K562 (cell line): ENCODE data around the gene MAPK4. TPM values are rescaled to one million over a fixed set of nuclear protein-coding genes. Genes with fewer than 3 reads are reported as not detected.
A peak's percentile ranks its signal among the peaks of the same experiment; 100 is the strongest.

ENCODE experiments used
- ATAC-seq: fragments of 200-7000 bp; cut with Tn5 transposase; 3 replicates; pipeline ENCODE4 v1.9.1; 2020; ENCODE audit warnings: moderate library complexity
- Bru-seq: library from RNA; stranded (reverse); fragments of 400-500 nt; gene quantifications from one replicate; lab custom pipeline; 2021; lab: Mats Ljungman, UMichigan
- BruChase-seq, 2 experiments: library from RNA; stranded (reverse); fragments of 400-500 nt; gene quantifications; one replicate each; lab custom pipeline; 2021; lab: Mats Ljungman, UMichigan
- BruUV-seq: library from RNA; stranded (reverse); fragments of 400-500 nt; replicated peaks from 2 replicates; lab custom pipeline; 2021; lab: Mats Ljungman, UMichigan
- CTCF ChIA-PET: fragments of 300-600 bp; formaldehyde crosslinking; extraction: SDS; loops from one replicate; lab custom pipeline; 2021; ENCODE audit warnings: low intra/inter-chr PET ratio; lab: Yijun Ruan, JAX
- POLR2A ChIA-PET: fragments of 300-600, 350-650 bp; sonication (Branson Sonifier 250); formaldehyde crosslinking; extraction: SDS; loops from one replicate; lab custom pipeline; 2021; ENCODE audit warnings: antibody characterized with exemption, inconsistent platforms; lab: Yijun Ruan, JAX
- DNase-seq, 4 experiments: peaks; one replicate each; pipeline versions ENCODE4 v3.0.0 to v3.0.0-alpha.2; 2011 to 2018; ENCODE audit warnings: low spot score in 3 of 4, mixed read lengths in 3 of 4; ENCODE audit errors: extremely low read depth in 1 of 4
- FAIRE-seq: peaks from 2 replicates; lab custom pipeline; 2011; peaks lifted over from hg19 to GRCh38; lab: Jason Lieb, UNC
- H2AFZ ChIP-seq: 2 replicates; pipeline ENCODE4 v1.6.0; 2011; ENCODE audit warnings: low read depth, low read length, control low read depth, inconsistent platforms
- H3K27ac ChIP-seq: fragments of 200-600 bp; 3 replicates; pipeline ENCODE4 v1.8.0; 2011; ENCODE audit warnings: low read depth, mild to moderate bottlenecking, control low read depth, inconsistent platforms, low read length, moderate library complexity, mixed read lengths; ENCODE audit errors: extremely low read depth
- H3K27me3 ChIP-seq, 2 experiments: fragments of 300-600 bp in 1 of 2; 2 replicates in 1 of 2; 3 replicates in 1 of 2; pipeline versions ENCODE4 v1.6.0 to v1.8.0; 2011; ENCODE audit warnings: inconsistent platforms in 2 of 2, low read length in 2 of 2, mild to moderate bottlenecking in 1 of 2, mixed read lengths in 1 of 2, moderate library complexity in 1 of 2; ENCODE audit not compliant: control insufficient read depth in 2 of 2, insufficient read depth in 2 of 2
- H3K36me3 ChIP-seq: fragments of 300-600 bp; 3 replicates; pipeline ENCODE4 v1.8.0; 2011; ENCODE audit warnings: mild to moderate bottlenecking, low read length, inconsistent platforms; ENCODE audit not compliant: control insufficient read depth, insufficient read depth
- H3K4me1 ChIP-seq, 2 experiments: fragments of 200-600 bp in 1 of 2; replicated peaks in 1 of 2; 2 replicates in 1 of 2; 3 replicates in 1 of 2; pipeline versions ENCODE4 v1.5.1 to v1.8.0; 2011; ENCODE audit warnings: inconsistent platforms in 2 of 2, low read length in 2 of 2, mild to moderate bottlenecking in 1 of 2, mixed read lengths in 1 of 2, moderate library complexity in 1 of 2; ENCODE audit not compliant: control insufficient read depth in 2 of 2, insufficient read depth in 2 of 2
- H3K4me2 ChIP-seq: 2 replicates; pipeline ENCODE4 v1.6.1; 2011; ENCODE audit warnings: low read length, control low read depth, inconsistent platforms, mixed read lengths; ENCODE audit not compliant: insufficient read depth
- H3K4me3 ChIP-seq: fragments of 200-600 bp; sonication (generic), shearing (Covaris generic); 2 replicates; pipeline ENCODE4 v1.5.1; 2016; ENCODE audit warnings: control low read depth, inconsistent platforms
- H3K79me2 ChIP-seq: fragments of 200-600 bp; 3 replicates; pipeline ENCODE4 v1.8.0; 2011; ENCODE audit warnings: low read length, inconsistent platforms; ENCODE audit not compliant: control insufficient read depth, insufficient read depth
- H3K9ac ChIP-seq, 2 experiments: 2 replicates each; pipeline versions ENCODE4 v1.6.0 to v1.6.1; 2011; ENCODE audit warnings: low read depth in 2 of 2, low read length in 2 of 2, control low read depth in 1 of 2, inconsistent platforms in 1 of 2, mild to moderate bottlenecking in 1 of 2, mixed read lengths in 1 of 2; ENCODE audit not compliant: insufficient read depth in 1 of 2
- H3K9me1 ChIP-seq: one replicate; pipeline ENCODE4 v1.6.0; 2011; ENCODE audit warnings: inconsistent platforms, mild to moderate bottlenecking, low read length, moderate library complexity; ENCODE audit not compliant: control insufficient read depth, insufficient read depth
- H3K9me3 ChIP-seq: replicated peaks from 2 replicates; pipeline ENCODE4 v1.5.1; 2011; ENCODE audit warnings: low read depth, low read length, inconsistent platforms; ENCODE audit not compliant: control insufficient read depth, insufficient read depth
- H4K20me1 ChIP-seq: replicated peaks from 2 replicates; pipeline ENCODE4 v1.6.1; 2011; ENCODE audit warnings: low read length, inconsistent platforms, mixed read lengths; ENCODE audit not compliant: control insufficient read depth, insufficient read depth
- FOS ChIP-seq: IDR thresholded peaks from 3 replicates; pipeline ENCODE4 v1.6.1; 2011; ENCODE audit not compliant: insufficient read length; ENCODE audit errors: extremely low read depth
- WGBS: fragments of 100-300 bp; shearing (Covaris generic); methylation state at CpG from one replicate; pipeline ENCODE4 v1.1.6; 2016; ENCODE audit warnings: low coverage, mixed read lengths; ENCODE audit not compliant: insufficient coverage; ENCODE audit errors: missing lambda C conversion rate; 5-methylcytosine and 5-hydroxymethylcytosine counted together
- in situ Hi-C: fragments of 300-500 bp; cut with MboI; formaldehyde crosslinking; loops from 4 replicates; pipeline ENCODE4 v1.15.0; 2018; ENCODE audit warnings: inconsistent platforms, mixed read lengths
- intact Hi-C: fragments of 100-400 bp; cut with micrococcal nuclease; formaldehyde crosslinking; loops from 2 replicates; pipeline ENCODE4 v1.14.2; 2022
- long read RNA-seq, 3 experiments: library from polyadenylated mRNA in 2 of 3; library from RNA in 1 of 3; unstranded in 2 of 3; stranded (forward) in 1 of 3; transcript quantifications; one replicate each; pipeline ENCODE4 v2.0.0, GENCODE V29; 2019 to 2022
- polyA minus RNA-seq, 3 experiments: library from RNA; depleted of rRNA, polyadenylated mRNA; stranded (reverse); fragments of >200 nt; gene quantifications; 2 replicates each; pipeline ENCODE4 v1.2.3, GENCODE V29; 2011
- polyA plus RNA-seq, 8 experiments: library from polyadenylated mRNA; depleted of rRNA in 4 of 8; stranded (reverse) in 5 of 8; unstranded in 3 of 8; fragments of >200 nt; fragmentation: Nextera tagmentation in 2 of 8; fragmentation: Illumina TruSeq in 1 of 8; extraction: Ambion mirVana in 2 of 8; extraction: Trizol in 1 of 8; gene quantifications; 2 replicates each; pipeline versions ENCODE4 v1.2.1 to v1.2.3, GENCODE V29; 2011 to 2014; ENCODE audit warnings: inconsistent platforms in 1 of 8, missing spikeins in 1 of 8
- total RNA-seq, 7 experiments: library from RNA; depleted of rRNA in 6 of 7; stranded (reverse); fragments of >200 nt in 6 of 7; fragmentation: Illumina TruSeq in 2 of 7; extraction: Trizol in 2 of 7; gene quantifications; 2 replicates each; pipeline versions ENCODE4 v1.2.1 to v1.2.3, GENCODE V29; 2011 to 2021; ENCODE audit warnings: low replicate concordance in 1 of 7
- TF ChIP-seq, protein P1 (sequence below): fragments of 200-800 bp; sonication (Bioruptor generic); IDR thresholded peaks from 2 replicates; pipeline ENCODE4 v1.6.1; 2017; ENCODE audit warnings: missing genetic modification characterization, missing compliant biosample characterization
- TF ChIP-seq, protein P2 (sequence below), 2 experiments: IDR thresholded peaks; 2 replicates each; pipeline ENCODE4 v1.6.1; 2011; ENCODE audit warnings: borderline replicate concordance in 1 of 2, control low read depth in 1 of 2, low read depth in 1 of 2, low read length in 1 of 2, mild to moderate bottlenecking in 1 of 2, mixed read lengths in 1 of 2, moderate library complexity in 1 of 2; ENCODE audit not compliant: insufficient read depth in 1 of 2, insufficient read length in 1 of 2, poor library complexity in 1 of 2, severe bottlenecking in 1 of 2; ENCODE audit errors: extremely low read depth in 1 of 2

The MAPK4 gene
- not detected in 2 replicates for total RNA-seq (2011; cell fraction: chromatin; rRNA removed; ENCODE audit: low replicate concordance)
- total RNA-seq (2011; cell fraction: nucleolus; rRNA removed): not detected in 2 replicates
- not detected in 2 replicates for total RNA-seq (2011; cell fraction: nucleoplasm; rRNA removed)
- total RNA-seq (2014; rRNA removed): not detected in 2 replicates
- total RNA-seq (2014; rRNA removed; fragmentation: Illumina TruSeq; extraction: Trizol): not detected in 2 replicates
- not detected in 2 replicates for total RNA-seq (2015; rRNA removed; fragmentation: Illumina TruSeq; extraction: Trizol)
- total RNA-seq (2021): not detected in 2 replicates
- 0.11 TPM in 1 of 2 replicates, not detected in the other for polyA plus RNA-seq (2011; rRNA removed)
- polyA plus RNA-seq (2011; cell fraction: cytosol; rRNA removed): 0.04 TPM in 1 of 2 replicates, not detected in the other
- 0.07 TPM in 1 of 2 replicates, not detected in the other for polyA plus RNA-seq (2011; cell fraction: nucleus; rRNA removed)
- polyA plus RNA-seq (2012): not detected in 2 replicates
- not detected in 2 replicates for polyA plus RNA-seq (2014; fragmentation: Illumina TruSeq; extraction: Trizol)
- not detected for polyA plus RNA-seq (2014; fragmentation: Nextera tagmentation; extraction: Ambion mirVana)
- polyA plus RNA-seq (2014; rRNA removed): not detected in 2 replicates
- polyA minus RNA-seq (2011; rRNA and poly(A)+ RNA removed): 0.21 TPM in 1 of 2 replicates, not detected in the other
- polyA minus RNA-seq (2011; cell fraction: cytosol; rRNA and poly(A)+ RNA removed): not detected in 2 replicates
- 0.11 TPM in 1 of 2 replicates, not detected in the other for polyA minus RNA-seq (2011; cell fraction: nucleus; rRNA and poly(A)+ RNA removed)
- Bru-seq, nascent RNA: percentile 1 among the genes with signal in this experiment
- BruChase-seq, experiment 1, labeled RNA remaining after a 2-hour chase: percentile 3 among the genes with signal in this experiment
- BruChase-seq, experiment 2, labeled RNA remaining after a 6-hour chase: percentile 1 among the genes with signal in this experiment
- long read RNA-seq, experiment 1: 0 reads
- long read RNA-seq, experiment 2: 0 reads
- long read RNA-seq, experiment 3: 0 reads

DNA sequence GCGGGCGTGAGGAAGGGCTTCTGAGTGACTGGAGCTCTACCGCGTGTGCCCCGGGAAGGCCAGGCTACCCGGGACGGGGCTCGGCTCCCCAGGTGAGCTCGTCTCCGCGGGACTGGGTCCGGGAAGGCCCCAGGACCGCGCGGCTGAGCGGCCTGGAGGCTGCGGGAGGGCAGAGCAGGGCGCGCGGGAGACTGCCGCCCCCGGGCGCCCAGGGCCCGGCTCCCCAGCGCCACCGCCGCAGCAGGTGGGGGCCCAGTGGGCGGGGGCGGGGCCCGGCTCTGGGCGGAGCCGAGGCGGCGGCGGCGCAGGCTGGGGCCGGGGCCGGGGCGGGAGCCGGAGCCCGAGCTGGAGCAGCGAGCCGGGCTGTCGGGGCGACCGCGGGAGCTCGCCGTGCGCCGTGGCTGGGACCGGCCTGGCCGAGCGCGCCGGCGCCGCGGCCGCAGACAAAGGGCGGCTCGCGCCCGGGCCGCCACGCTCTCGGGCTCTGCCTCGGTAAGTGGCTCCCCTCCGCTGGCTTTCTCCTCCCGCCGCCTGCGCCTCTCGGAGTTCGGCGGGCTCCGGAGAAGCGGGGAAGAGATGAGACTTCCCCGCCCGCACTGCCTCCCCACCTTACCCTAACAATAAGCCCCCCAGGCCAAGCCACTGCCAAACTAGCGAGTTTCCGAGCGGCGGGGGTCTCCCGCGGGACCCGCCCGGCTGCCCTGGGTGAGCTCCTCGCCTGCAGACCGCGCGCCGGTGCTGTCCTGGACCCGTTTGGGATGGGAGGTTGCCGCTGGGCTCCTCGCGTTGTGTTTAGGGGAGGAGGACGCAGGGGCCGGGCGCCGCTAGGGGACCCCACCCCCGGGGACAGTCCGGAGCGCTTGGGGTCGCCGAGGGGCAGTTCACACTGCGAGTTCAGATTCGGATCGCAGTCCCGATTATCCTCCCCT is at the start of gene MAPK4:
Gene MAPK4 (plus strand): TSS at position 336 of the 929 bp plus-strand sequence. CDS start 103,872 bp downstream, outside the sequence.
- Histone ChIP-seq H3K79me2 (no peaks in the 10 kb centered on the region), H3K4me1 (peaks cover 0 to 14% of the 10 kb centered on the region in 2 experiments; a peak in 2 of 5 replicates), H3K4me2 (no peak within 1 kb of the TSS; the same call in 1 of the 2 replicates), H3K9ac (0 out of 4 replicates have a peak within 1 kb of the TSS, but pooled peaks of 1 of the 2 experiments have one; percentile 58), H3K27me3 (peaks cover 0 to 15% of the 10 kb centered on the region in 2 experiments; a peak in 4 of 5 replicates), H4K20me1 (no peaks in the 10 kb centered on the region), H3K9me1 (no peaks in the 10 kb centered on the region), H3K27ac (no peak within 1 kb of the TSS), H3K4me3 (no peak within 1 kb of the TSS), H2AFZ (no peak within 1 kb of the TSS), H3K9me3 (no peaks in the 10 kb centered on the region), H3K36me3 (no peaks in the 10 kb centered on the region)
- ATAC-seq (peak; percentile 94), DNase-seq (peak; percentile 34 to 74 (median 62)), FAIRE-seq (no peak)
- BruUV-seq: no TSS peak
- CTCF ChIA-PET: no interaction called here
- WGBS: 30% methylated on average over 6 of the region's 109 CpGs
- TF ChIP-seq, protein P1, sequence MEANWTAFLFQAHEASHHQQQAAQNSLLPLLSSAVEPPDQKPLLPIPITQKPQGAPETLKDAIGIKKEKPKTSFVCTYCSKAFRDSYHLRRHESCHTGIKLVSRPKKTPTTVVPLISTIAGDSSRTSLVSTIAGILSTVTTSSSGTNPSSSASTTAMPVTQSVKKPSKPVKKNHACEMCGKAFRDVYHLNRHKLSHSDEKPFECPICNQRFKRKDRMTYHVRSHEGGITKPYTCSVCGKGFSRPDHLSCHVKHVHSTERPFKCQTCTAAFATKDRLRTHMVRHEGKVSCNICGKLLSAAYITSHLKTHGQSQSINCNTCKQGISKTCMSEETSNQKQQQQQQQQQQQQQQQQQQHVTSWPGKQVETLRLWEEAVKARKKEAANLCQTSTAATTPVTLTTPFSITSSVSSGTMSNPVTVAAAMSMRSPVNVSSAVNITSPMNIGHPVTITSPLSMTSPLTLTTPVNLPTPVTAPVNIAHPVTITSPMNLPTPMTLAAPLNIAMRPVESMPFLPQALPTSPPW (CRISPR knock-in tag): peak; percentile 39; the same call in 1 of the 2 replicates
- TF ChIP-seq, protein P2, sequence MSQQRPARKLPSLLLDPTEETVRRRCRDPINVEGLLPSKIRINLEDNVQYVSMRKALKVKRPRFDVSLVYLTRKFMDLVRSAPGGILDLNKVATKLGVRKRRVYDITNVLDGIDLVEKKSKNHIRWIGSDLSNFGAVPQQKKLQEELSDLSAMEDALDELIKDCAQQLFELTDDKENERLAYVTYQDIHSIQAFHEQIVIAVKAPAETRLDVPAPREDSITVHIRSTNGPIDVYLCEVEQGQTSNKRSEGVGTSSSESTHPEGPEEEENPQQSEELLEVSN (IDR thresholded peaks at IDR 0.05; ENCODE audit: borderline replicate concordance in 1 of 2, extremely low read depth in 1 of 2, insufficient read depth in 1 of 2, insufficient read length in 1 of 2, low read depth in 1 of 2, low read length in 1 of 2, poor library complexity in 1 of 2, severe bottlenecking in 1 of 2): peak in 1 of 2 experiments; percentile 32
- no peak for TF ChIP-seq FOS
- intact Hi-C loops: no loop called here
- POLR2A ChIA-PET: no interaction called here
- in situ Hi-C loops: no loop called here
